ENCODE data around the gene HK2.

GRCh38 chr2:74831693-74832530 is 2.0 kb upstream of the HK2 start:
- TF ChIP-seq CTCF (IDR thresholded peaks at IDR 0.05; ENCODE audit: insufficient read depth, low read depth, low read length) (no peak), EZH2 (IDR thresholded peaks at IDR 0.05; ENCODE audit: insufficient read depth, low read length) (no peak)
